ENCODE data around the gene GDPD1. TPM values are rescaled to one million over a fixed set of nuclear protein-coding genes. Genes with fewer than 3 reads are reported as not detected.

The GDPD1 gene
- total RNA-seq, 1 experiment from 2014 or later, result 2.6 TPM

DNA sequence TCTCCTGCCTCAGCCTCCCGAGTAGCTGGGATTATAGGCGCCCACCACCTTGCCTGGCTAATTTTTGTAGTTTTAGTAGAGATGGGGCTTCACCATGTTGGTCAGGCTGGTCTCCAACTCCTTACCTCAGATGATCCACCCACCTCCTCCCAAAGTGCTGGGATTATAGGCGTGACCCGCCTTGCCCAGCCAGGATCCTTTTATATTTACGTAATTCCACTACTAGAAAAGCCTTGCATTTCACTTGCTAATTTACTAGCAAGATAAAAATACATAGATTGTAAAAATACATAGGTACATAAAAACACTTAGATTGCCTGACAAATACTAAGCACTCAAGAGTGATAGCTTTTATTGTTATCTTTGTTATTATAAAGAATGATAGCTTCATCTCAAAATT, 47.5 kb downstream of the GDPD1 start:
- Histone ChIP-seq H2BK20ac (ENCODE audit: low read depth, low read length, poor library complexity, severe bottlenecking) (no peak overlapping the region), H3K79me1 (ENCODE audit: insufficient read depth, low read depth, low read length, poor library complexity, severe bottlenecking) (no peaks in the 10 kb centered on the region), H4K8ac (replicated peaks; ENCODE audit: insufficient read length, low read depth, low read length) (no peak overlapping the region), H3K23ac (ENCODE audit: insufficient read length, low read depth, low read length) (no peak overlapping the region), H3T11ph (ENCODE audit: low read length) (no peak overlapping the region), H3K18ac (ENCODE audit: insufficient read length, low read depth, low read length) (no peak overlapping the region), H3K14ac (ENCODE audit: insufficient read depth, low read length) (no peak overlapping the region), H3K23me2 (ENCODE audit: insufficient read length, low read depth, low read length, poor library complexity, severe bottlenecking) (no peaks in the 10 kb centered on the region), H2BK120ac (ENCODE audit: low read depth, low read length, poor library complexity, severe bottlenecking) (no peak overlapping the region), H3K9ac (ENCODE audit: extremely low read depth, insufficient read length, low read length) (no peak overlapping the region), H3K4me2 (ENCODE audit: insufficient read depth, insufficient read length, low read length) (no peak overlapping the region), H4K5ac (ENCODE audit: insufficient read length, low read depth, low read length) (no peak overlapping the region), H3K79me2 (ENCODE audit: insufficient read depth, low read length) (no peaks in the 10 kb centered on the region), H2AFZ (ENCODE audit: low read length) (no peak overlapping the region), H3K4ac (ENCODE audit: low read depth, low read length) (no peak overlapping the region), H3K9me3 (ENCODE audit: control insufficient read depth, low read depth, low read length) (no peaks in the 10 kb centered on the region), H2BK12ac (ENCODE audit: insufficient read length, low read depth, low read length) (no peak overlapping the region), H3K4me1 (ENCODE audit: insufficient read depth, low read length) (no peaks in the 10 kb centered on the region), H2BK15ac (ENCODE audit: low read depth, low read length) (no peak overlapping the region), H2BK5ac (ENCODE audit: insufficient read length, low read length) (no peak overlapping the region), H3K27me3 (ENCODE audit: insufficient read depth, low read length) (no peaks in the 10 kb centered on the region), H2AK5ac (ENCODE audit: insufficient read length, low read length) (no peak overlapping the region), H4K20me1 (ENCODE audit: control insufficient read depth, insufficient read depth, insufficient read length) (no peaks in the 10 kb centered on the region), H4K91ac (ENCODE audit: insufficient read length, low read depth, low read length) (no peak overlapping the region), H3K56ac (ENCODE audit: insufficient read length, low read depth, low read length) (no peak overlapping the region), H3K27ac (ENCODE audit: insufficient read length, low read depth, low read length) (no peak overlapping the region)
- H3K4me1 Mint-ChIP-seq, result no peaks in the 10 kb centered on the region
- TF ChIP-seq, protein P1, sequence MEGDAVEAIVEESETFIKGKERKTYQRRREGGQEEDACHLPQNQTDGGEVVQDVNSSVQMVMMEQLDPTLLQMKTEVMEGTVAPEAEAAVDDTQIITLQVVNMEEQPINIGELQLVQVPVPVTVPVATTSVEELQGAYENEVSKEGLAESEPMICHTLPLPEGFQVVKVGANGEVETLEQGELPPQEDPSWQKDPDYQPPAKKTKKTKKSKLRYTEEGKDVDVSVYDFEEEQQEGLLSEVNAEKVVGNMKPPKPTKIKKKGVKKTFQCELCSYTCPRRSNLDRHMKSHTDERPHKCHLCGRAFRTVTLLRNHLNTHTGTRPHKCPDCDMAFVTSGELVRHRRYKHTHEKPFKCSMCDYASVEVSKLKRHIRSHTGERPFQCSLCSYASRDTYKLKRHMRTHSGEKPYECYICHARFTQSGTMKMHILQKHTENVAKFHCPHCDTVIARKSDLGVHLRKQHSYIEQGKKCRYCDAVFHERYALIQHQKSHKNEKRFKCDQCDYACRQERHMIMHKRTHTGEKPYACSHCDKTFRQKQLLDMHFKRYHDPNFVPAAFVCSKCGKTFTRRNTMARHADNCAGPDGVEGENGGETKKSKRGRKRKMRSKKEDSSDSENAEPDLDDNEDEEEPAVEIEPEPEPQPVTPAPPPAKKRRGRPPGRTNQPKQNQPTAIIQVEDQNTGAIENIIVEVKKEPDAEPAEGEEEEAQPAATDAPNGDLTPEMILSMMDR (conservative IDR thresholded peaks at IDR 0.05), result no peak
- no CpG with 5 or more reads among the region's 5 CpGs for WGBS (ENCODE audit: extremely low coverage, insufficient read length, low lambda C conversion rate)
- H3K27me3 Mint-ChIP-seq (ENCODE audit: low read depth), result no peaks in the 10 kb centered on the region
- no peak overlapping the region for H3K4me3 Mint-ChIP-seq
- H3K9me3 Mint-ChIP-seq, result no peaks in the 10 kb centered on the region
- no peak for DNase-seq
- no peak overlapping the region for H3K27ac Mint-ChIP-seq
- H3K36me3 Mint-ChIP-seq (ENCODE audit: insufficient read depth in 1 of 3, low read depth in 3 of 3), result peaks cover 0 to 5% (median 3%) of the 10 kb centered on the region in 3 experiments; a peak in 1 of 7 replicates
